Lower leg skin (tissue), 4 donors: ENCODE measurements around the gene SUCLG1. TPM values are rescaled to one million over a fixed set of nuclear protein-coding genes. Genes with fewer than 3 reads are reported as not detected.

ENCODE experiments used
- DNase-seq, 2 donors: peaks; one replicate each; pipeline ENCODE4 v3.0.0-alpha.2; 2019; ENCODE audit warnings: low spot score in 2 of 2
- H3K4me3 ChIP-seq: fragments of 200-600 bp; sonication (generic); 2 replicates; pipeline ENCODE4 v1.5.1; 2017; ENCODE audit warnings: mild to moderate bottlenecking, low read depth; ENCODE audit not compliant: poor library complexity, severe bottlenecking
- CTCF ChIP-seq, 3 donors: fragments of 450-650 bp; IDR thresholded peaks; one replicate each; pipeline ENCODE4 v1.5.1; 2016; ENCODE audit warnings: antibody characterized with exemption in 3 of 3, mild to moderate bottlenecking in 3 of 3, moderate library complexity in 2 of 3
- POLR2A ChIP-seq, 2 donors: fragments of 450-650 bp; IDR thresholded peaks; one replicate each; pipeline ENCODE4 v1.6.1; 2016 to 2017; ENCODE audit warnings: antibody characterized with exemption in 2 of 2, mild to moderate bottlenecking in 1 of 2, moderate library complexity in 1 of 2
- WGBS, 2 donors: methylation state at CpG; one replicate each; pipeline ENCODE4 v1.1.5; 2018; 5-methylcytosine and 5-hydroxymethylcytosine counted together
- intact Hi-C: fragments of 100-400 bp; cut with DNase I; formaldehyde crosslinking; loops from one replicate; pipeline ENCODE4 v1.15.0; 2023; ENCODE audit warnings: low total_unique reads
- total RNA-seq, 4 donors: library from RNA; depleted of rRNA; stranded (reverse); fragments of >200 nt; gene quantifications; one replicate each; pipeline ENCODE4 v1.1.0, GENCODE V29; 2016

The SUCLG1 gene
- total RNA-seq, 4 donors from 2014 or later, result 47.7 to 83.8 (median 61.1) TPM

GRCh38 chr2:84378960-84379359 is 80.1 kb downstream of the SUCLG1 start:
- TF ChIP-seq POLR2A (IDR thresholded peaks at IDR 0.05) (no peak), CTCF (IDR thresholded peaks at IDR 0.05) (no peak)
- intact Hi-C loops, result no loop called here
- no peak for DNase-seq
- WGBS, 2 donors, result 89 to 96% methylated on average over 1 of the region's 1 CpG
- no peak overlapping the region for H3K4me3 ChIP-seq

GRCh38 chr2:84375020-84375419 is 84.1 kb downstream of the SUCLG1 start:
- intact Hi-C loops, result no loop called here
- TF ChIP-seq POLR2A (IDR thresholded peaks at IDR 0.05), result no peak
- TF ChIP-seq CTCF (IDR thresholded peaks at IDR 0.05), result no peak
- 94% methylated on average over 3 of the region's 3 CpGs for WGBS, 2 donors
- DNase-seq, result no peak
- H3K4me3 ChIP-seq, result no peak overlapping the region

- intact Hi-C loops, result no loop called here
- DNase-seq, result no peak
- 80 to 86% methylated on average over 5 of the region's 5 CpGs for WGBS, 2 donors
- TF ChIP-seq POLR2A (IDR thresholded peaks at IDR 0.05) (no peak), CTCF (IDR thresholded peaks at IDR 0.05) (no peak)
- no peak overlapping the region for H3K4me3 ChIP-seq
These were observed 85.2 kb downstream of the SUCLG1 start for GRCh38 chr2:84373866-84374265.

Other genes with a start within 250 kb of the SUCLG1 start
- under 1 TPM; 0.02 to 0.72 (median 0.25) TPM for gene DNAH6, start 57.2 kb upstream of the SUCLG1 start, total RNA-seq